Measurements from ENCODE around the gene USP38. TPM values are rescaled to one million over a fixed set of nuclear protein-coding genes. Genes with fewer than 3 reads are reported as not detected.

USP38 gene
- total RNA-seq, 1 experiment from 2014 or later: 31.3 TPM

Other genes with a start within 250 kb of the USP38 start
- 0.58 TPM in 1 of 2 replicates, not detected in the other for gene GAB1, start 152.0 kb downstream of the USP38 start, total RNA-seq (2014; rRNA removed; shearing (Covaris generic); ENCODE audit: low replicate concordance)